ENCODE results near the gene SYT7.
"Not testable (repeated sequence)": the region's sequence is repeated elsewhere in the genome, so short reads cannot be mapped to it uniquely, and the experiment has no call there.

The SYT7 gene

GRCh38 chr11:61467602-61468001, 113.3 kb downstream of the SYT7 start:
- H3K9ac ChIP-seq (ENCODE audit: low read depth, low read length); H3K9me3 ChIP-seq (ENCODE audit: control insufficient read depth, insufficient read depth, low read length); H3K27me3 ChIP-seq (ENCODE audit: control insufficient read depth, insufficient read depth, low read length); H3K4me3 ChIP-seq (ENCODE audit: low read depth, low read length); H3K4me1 ChIP-seq (ENCODE audit: control insufficient read depth, insufficient read depth, low read length); H3K36me3 ChIP-seq (ENCODE audit: control insufficient read depth, insufficient read depth, low read length): not testable (repeated sequence)

Data from iPS-15b (cell line).